GM18526 (cell line): ENCODE results near the gene CD276.

Experiments
- POLR2A ChIP-seq: IDR thresholded peaks from 3 replicates; pipeline ENCODE4 v1.6.1; 2011; ENCODE audit not compliant: insufficient read length; ENCODE audit errors: extremely low read depth

The CD276 gene

GRCh38 chr15:73683777-73684580 lies at the start of gene CD276:
CD276 (plus strand) TSS chr15:73684383; CDS start chr15:73699640, 15,257 bp downstream.
- TF ChIP-seq POLR2A = no peak

GRCh38 chr15:73637527-73637926 lies 46.7 kb upstream of the CD276 start:
- TF ChIP-seq POLR2A = no peak

DNA sequence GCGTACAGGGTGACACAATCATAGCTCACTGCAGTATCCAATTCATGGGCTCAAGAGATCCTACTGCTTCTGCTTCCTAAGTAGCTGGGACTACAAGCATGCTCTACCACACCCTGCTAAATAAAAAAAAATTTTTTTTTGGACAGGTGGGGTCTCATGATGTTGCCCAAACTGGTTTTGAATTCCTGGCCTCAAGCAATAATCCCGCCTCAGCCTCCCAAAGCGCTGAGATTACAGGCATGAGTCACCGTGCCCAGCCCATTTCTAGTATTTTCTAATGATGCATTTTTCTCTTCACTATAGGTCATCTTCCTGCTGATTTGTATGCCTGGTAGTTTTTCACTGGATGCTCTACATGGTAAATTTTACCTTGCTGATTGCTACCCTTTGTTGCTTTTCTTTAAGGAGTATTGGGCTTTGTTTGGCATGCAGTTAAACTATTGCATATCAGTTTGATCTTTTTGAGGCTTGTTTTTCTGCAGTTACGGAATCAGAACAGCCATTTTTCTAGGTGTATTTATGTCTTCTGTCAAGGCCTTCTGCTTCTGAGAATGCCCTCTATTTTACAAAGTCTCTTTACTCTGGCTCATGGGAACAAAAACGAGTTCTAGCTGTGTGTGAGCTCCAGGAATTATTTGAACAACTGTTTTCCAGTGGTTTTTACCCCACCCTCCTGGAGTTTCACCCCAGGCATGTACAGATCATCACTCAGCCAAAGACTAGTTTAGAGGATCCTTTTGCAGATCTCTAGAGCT lies 36.7 kb upstream of the CD276 start:
- no peak for TF ChIP-seq POLR2A

- no peak for TF ChIP-seq POLR2A
Measured at GRCh38 chr15:73648014-73648295, 36.2 kb upstream of the CD276 start.

- no peak for TF ChIP-seq POLR2A
Measured at GRCh38 chr15:73650416-73651126, 33.6 kb upstream of the CD276 start.

DNA sequence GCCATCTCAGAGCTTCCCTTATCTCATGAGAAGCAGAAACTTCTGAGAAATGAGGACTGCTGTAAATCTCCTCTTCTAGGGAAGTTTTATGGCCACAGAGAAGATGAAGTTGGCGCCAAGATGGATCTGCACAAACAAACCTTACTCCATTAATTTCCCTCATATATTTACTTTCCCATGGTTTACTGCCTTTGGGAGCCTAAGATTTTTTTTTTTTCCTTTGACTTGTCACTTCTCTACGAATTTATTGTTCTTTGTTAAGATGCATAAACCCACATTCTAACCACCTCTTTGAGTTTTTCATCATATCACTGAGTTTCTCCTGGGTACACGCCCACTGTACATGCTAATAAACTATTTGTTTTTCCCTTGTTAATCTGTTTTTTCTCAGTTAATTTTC lies 29.5 kb upstream of the CD276 start:
- no peak for TF ChIP-seq POLR2A

- TF ChIP-seq POLR2A = no peak
Measured at GRCh38 chr15:73655724-73656123, 28.5 kb upstream of the CD276 start.

GRCh38 chr15:73658645-73659044 lies 25.5 kb upstream of the CD276 start:
- no peak for TF ChIP-seq POLR2A

DNA sequence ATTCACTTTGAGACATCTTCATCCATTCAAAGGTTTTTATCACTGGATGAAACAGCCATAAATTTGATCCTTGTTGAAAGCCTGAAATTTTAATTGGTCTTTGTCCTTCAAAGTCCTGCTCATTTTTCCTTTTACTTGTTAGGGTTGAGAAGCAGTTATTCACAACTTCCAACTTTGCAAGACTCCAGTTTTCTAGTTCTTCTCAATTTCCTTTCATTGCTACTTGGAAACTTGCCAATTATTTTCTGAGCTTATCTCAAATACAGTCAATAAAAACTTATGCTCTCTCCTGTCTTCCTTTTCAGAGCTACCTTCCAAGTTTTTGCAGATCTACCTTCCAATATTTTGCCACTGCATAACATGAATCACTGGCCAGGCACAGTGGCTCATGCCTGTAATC lies 23.7 kb upstream of the CD276 start:
- no peak for TF ChIP-seq POLR2A

GRCh38 chr15:73674587-73674986 lies 9.6 kb upstream of the CD276 start:
- TF ChIP-seq POLR2A = no peak

DNA sequence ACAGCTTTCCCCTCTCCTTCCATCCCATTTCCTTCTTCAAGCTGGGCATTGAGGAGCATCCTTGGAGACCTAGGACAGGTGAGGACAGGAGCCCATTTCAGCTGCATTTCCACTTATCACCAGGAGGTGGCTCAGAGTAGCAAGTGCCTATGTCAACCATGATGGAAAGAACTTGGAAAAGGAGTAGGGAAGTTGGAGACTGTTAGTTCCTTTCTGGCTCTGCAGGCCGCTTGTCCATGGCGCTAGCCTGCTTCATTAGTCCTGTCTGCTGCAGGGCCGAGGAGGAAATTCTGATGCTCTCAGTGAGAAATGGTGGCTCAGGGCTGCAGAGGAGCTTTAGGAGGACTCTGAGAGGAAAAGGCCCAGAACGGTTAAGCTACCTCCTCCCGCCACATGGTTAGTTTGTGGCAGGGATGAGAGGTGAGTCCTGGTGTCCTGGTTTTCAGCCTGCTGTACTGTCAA lies 7.0 kb upstream of the CD276 start:
- no peak for TF ChIP-seq POLR2A

- TF ChIP-seq POLR2A = no peak
Measured at GRCh38 chr15:73677733-73678132, 6.5 kb upstream of the CD276 start.

DNA sequence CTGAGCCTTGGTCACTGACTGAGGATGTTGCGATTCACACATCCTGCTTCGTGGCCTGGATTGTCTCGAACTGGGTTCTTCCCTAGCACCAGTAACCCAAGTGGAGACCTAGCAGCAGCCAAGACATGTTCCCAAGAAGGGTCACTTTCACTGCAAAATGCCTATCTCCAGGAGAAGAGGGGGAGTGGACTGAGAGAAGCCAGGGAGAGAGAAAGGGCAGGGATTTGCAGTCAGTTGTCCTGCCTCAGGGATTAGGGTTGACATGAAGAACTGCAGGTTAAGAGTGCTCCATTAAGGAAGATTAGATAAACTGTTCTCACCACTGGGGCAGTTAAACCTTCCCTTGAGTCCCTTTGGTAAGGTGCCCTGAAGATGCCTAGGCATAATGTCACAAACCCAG lies 5.7 kb upstream of the CD276 start:
- TF ChIP-seq POLR2A = no peak

GRCh38 chr15:73679180-73679579 lies 5.0 kb upstream of the CD276 start:
- TF ChIP-seq POLR2A = no peak

DNA sequence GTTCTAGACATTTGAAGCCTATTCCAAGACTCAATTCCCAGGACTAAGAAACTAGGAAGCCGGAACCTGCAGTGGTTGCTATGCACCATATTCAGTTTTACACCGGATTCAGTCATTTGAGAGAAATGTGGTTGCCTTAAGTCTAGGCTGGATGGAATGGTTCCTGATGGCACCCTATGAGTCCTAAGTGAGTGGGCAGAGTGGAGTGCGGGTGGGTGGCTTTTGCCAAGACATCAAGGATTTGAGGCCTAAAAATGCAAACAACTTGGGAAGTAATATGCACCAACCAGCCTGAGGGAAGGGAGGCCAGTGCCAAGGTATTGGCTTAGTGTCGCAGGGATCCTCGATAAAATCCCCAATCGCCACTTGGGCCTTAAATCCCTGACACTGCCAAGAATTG lies 4.2 kb upstream of the CD276 start:
- TF ChIP-seq POLR2A = no peak

DNA sequence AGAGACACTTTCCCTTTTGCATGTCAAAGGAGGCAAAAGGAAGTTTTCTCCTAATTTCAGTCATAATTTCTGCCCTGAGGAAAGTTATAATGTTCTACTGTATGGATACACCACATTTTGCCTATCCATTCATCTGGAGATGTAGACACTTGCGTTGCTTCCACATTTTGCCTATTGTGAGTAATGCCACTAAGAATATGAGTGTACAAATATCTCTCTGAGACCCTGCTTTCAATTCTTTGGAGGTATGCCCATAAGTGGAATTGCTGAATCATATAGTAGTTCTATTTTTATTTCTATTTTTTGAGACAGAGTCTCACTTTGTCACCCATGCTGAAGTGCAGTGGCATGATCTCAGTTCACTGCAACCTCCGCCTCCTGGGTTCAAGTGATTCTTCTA lies 3.6 kb upstream of the CD276 start:
- TF ChIP-seq POLR2A = no peak
